GM12865 (cell line): ENCODE data around the gene BHLHE23.

Experiments used
- DNase-seq: peaks from one replicate; pipeline ENCODE4 v3.0.0; 2010; ENCODE audit warnings: low read depth
- H3K4me3 ChIP-seq: 2 replicates; pipeline ENCODE4 v1.5.1; 2011; ENCODE audit warnings: mild to moderate bottlenecking, low read depth, low read length, control low read depth
- CTCF ChIP-seq: IDR thresholded peaks from 2 replicates; pipeline ENCODE4 v1.5.1; 2011; ENCODE audit warnings: low read length, control low read depth, low read depth, inconsistent platforms; ENCODE audit not compliant: insufficient read depth; ENCODE audit errors: missing control alignments

The BHLHE23 gene

GRCh38 chr20:62967628-62968351 is 39.0 kb downstream of the BHLHE23 start:
- no peak overlapping the region for H3K4me3 ChIP-seq
- TF ChIP-seq CTCF = no peak
- DNase-seq = no peak

- no peak for DNase-seq
Measured at GRCh38 chr20:62967149-62967501, 39.6 kb downstream of the BHLHE23 start.

GRCh38 chr20:62966212-62967148 is 40.3 kb downstream of the BHLHE23 start:
- no peak for DNase-seq
- no peak overlapping the region for H3K4me3 ChIP-seq
- no peak for TF ChIP-seq CTCF

More at GRCh38 chr20:62967149-62967501, 39.6 kb downstream of the BHLHE23 start:
- H3K4me3 ChIP-seq = no peak overlapping the region
- no peak for TF ChIP-seq CTCF

DNA sequence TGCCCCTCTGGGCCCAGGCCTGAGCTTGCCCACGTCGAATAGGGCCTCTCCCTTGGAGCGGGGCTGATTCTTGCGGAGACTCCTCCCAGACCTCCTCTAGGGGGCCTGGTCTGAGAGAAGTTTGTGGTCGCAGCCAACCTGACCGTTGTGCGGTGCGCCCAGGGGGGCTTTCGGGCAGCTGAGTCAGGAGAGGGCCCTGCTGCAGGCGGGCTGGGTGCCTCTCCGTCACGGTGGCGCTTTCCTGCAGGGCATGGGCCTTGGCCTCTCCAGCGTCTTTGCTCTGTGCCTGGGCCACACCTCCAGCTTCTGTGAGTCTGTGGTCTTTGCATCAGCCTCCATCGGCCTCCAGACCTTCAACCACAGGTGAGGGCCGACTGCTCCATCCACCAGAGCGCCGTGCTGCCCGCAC is 41.4 kb downstream of the BHLHE23 start:
- no peak for TF ChIP-seq CTCF
- H3K4me3 ChIP-seq = no peak overlapping the region
- DNase-seq = no peak

DNA sequence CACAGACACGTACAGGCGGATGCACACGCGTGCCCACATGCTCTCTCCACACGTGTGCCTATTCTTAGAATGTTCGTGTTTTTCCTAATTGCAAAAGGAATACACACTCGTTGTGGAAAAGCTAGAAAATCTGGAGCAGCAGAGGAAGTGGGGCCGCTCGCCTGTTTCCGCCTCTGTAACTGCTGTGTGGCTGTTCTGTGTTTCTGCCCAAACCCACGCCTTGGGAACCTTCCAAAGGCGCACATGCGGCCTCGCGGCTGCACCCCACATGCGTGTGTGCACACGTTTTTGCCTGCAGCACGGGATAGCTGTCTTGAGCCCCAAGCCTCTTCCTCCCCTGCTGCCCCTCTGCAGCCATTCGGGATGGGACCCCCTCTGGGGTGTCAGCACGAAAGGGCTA is 42.1 kb downstream of the BHLHE23 start:
- no peak for TF ChIP-seq CTCF
- DNase-seq = no peak

GRCh38 chr20:62963614-62964397 is 43.0 kb downstream of the BHLHE23 start:
- TF ChIP-seq CTCF = no peak
- DNase-seq = no peak
- no peak overlapping the region for H3K4me3 ChIP-seq

More for the DNA sequence above, 42.1 kb downstream of the BHLHE23 start:
- no peak overlapping the region for H3K4me3 ChIP-seq
